ENCODE results near the gene HADH. TPM values are rescaled to one million over a fixed set of nuclear protein-coding genes. Genes with fewer than 3 reads are reported as not detected.
A peak's percentile ranks its signal among the peaks of the same experiment; 100 is the strongest.

HADH gene
- total and polyA plus RNA-seq, 7 experiments from 2014 or later = 16.5 to 45.1 (median 30.1) TPM

DNA sequence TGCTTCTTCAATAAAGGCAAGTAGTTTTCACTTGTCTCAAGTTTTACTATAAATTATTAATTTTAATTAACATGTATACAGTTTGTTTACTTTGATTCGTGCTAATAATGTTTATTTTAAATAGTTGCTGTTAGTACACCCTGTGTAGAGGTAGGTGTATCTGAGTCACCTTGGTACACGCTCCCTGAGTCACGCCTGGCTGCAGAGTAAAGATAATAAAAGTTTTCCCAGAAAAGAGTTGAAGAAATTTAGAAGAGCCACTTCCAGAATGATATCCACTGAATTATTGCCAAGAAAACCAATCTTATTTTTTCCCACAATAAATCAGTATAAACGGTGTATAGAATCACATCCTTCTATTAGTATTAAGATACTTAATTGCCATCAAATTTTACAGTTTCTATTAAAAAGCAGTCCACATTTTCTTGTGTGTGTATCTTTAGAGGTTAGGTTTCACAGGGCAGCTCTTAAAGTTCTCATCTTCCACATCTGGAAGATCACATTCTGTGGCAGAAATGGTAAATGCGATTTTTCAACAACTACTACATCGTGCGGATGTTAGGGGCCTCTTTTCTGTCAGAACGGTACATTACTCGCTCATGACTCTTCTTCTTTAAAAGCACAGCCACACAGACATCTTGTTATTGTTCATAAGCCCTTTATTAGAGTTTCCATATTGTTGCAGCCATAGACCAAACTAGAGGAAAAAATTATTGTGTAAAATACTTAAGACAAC is 55.4 kb downstream of the HADH start:
- CTCF ChIA-PET = interaction anchor here (0.9 to 2.1 kb wide), 3 partner anchors 14 to 526 kb away, joined by 3 to 6 read pairs (median 3); no protein-coding TSS in a partner anchor

GRCh38 chr4:108045687-108046024 is 56.0 kb downstream of the HADH start:
- POLR2A ChIA-PET = interaction anchor here (0.7 to 3.4 kb wide), 5 partner anchors 9 to 79 kb away, joined by 3 to 19 read pairs (median 7); no protein-coding TSS in a partner anchor
- Histone ChIP-seq H3K4me1 (ENCODE audit: control insufficient read depth in 2 of 2, insufficient read depth in 2 of 2, low read length in 2 of 2) (peaks cover 10 to 57% of the 10 kb centered on the region in 2 donors), H3K9me3 (ENCODE audit: control insufficient read depth in 2 of 3, low read length in 3 of 3) (no peaks in the 10 kb centered on the region), H3K36me3 (ENCODE audit: control insufficient read depth in 2 of 3, insufficient read depth in 3 of 3, low read length in 3 of 3) (peaks cover 0 to 36% (median 16%) of the 10 kb centered on the region in 3 experiments), H3K27me3 (ENCODE audit: control insufficient read depth in 2 of 2, insufficient read depth in 2 of 2, low read length in 2 of 2) (no peaks in the 10 kb centered on the region), H3K27ac (ENCODE audit: low read depth, low read length) (peak overlapping the region; percentile 71), H3K4me3 (ENCODE audit: low read length) (no peak overlapping the region)
- no peaks in the 10 kb centered on the region for H3K27me3 Mint-ChIP-seq
- H3K27ac Mint-ChIP-seq = peak overlapping the region; percentile 46 to 99 (median 89)
- peaks cover 3 to 47% (median 36%) of the 10 kb centered on the region in 5 donors for H3K36me3 Mint-ChIP-seq
- H3K4me3 Mint-ChIP-seq = peak overlapping the region in 6 of 10 donors; percentile 15 to 69 (median 53)
- H3K9me3 Mint-ChIP-seq = peaks cover 0 to 8% (median 0%) of the 10 kb centered on the region in 11 donors
- intact Hi-C loops (cut with micrococcal nuclease) = loop anchor here in 1 of 2 donors (1.0 kb wide), 3 partner anchors 9 to 556 kb away; no protein-coding TSS in a partner anchor
- peaks cover 31 to 80% (median 73%) of the 10 kb centered on the region in 7 donors for H3K4me1 Mint-ChIP-seq
- peak; percentile 54 for ATAC-seq
- CTCF ChIA-PET = interaction anchor here (0.6 to 1.3 kb wide), 3 partner anchors 14 to 136 kb away, joined by 3 to 4 read pairs (median 3); no protein-coding TSS in a partner anchor
- peak in 4 of 9 donors; percentile 47 to 67 (median 60) for DNase-seq

More for the DNA sequence above, 55.4 kb downstream of the HADH start:
- Histone ChIP-seq H3K9me3 (ENCODE audit: control insufficient read depth in 2 of 3, low read length in 3 of 3) (no peaks in the 10 kb centered on the region), H3K36me3 (ENCODE audit: control insufficient read depth in 2 of 3, insufficient read depth in 3 of 3, low read length in 3 of 3) (peaks cover 0 to 36% (median 16%) of the 10 kb centered on the region in 3 experiments), H3K4me1 (ENCODE audit: control insufficient read depth in 2 of 2, insufficient read depth in 2 of 2, low read length in 2 of 2) (peaks cover 5 to 52% of the 10 kb centered on the region in 2 donors), H3K4me3 (ENCODE audit: low read length) (no peak overlapping the region), H3K27ac (ENCODE audit: low read depth, low read length) (peak overlapping the region; percentile 71), H3K27me3 (ENCODE audit: control insufficient read depth in 2 of 2, insufficient read depth in 2 of 2, low read length in 2 of 2) (no peaks in the 10 kb centered on the region)
- Mint-ChIP-seq H3K9me3 (peaks cover 0 to 9% (median 0%) of the 10 kb centered on the region in 11 donors), H3K4me1 (peaks cover 27 to 75% (median 69%) of the 10 kb centered on the region in 7 donors), H3K27ac (peak overlapping the region; percentile 46 to 99 (median 89)), H3K27me3 (no peaks in the 10 kb centered on the region), H3K4me3 (peak overlapping the region in 6 of 10 donors; percentile 15 to 69 (median 53)), H3K36me3 (peaks cover 3 to 45% (median 34%) of the 10 kb centered on the region in 5 donors)
- intact Hi-C loops (cut with micrococcal nuclease) = loop anchor here in 1 of 2 donors (1.0 kb wide), 3 partner anchors 9 to 556 kb away; no protein-coding TSS in a partner anchor
- ATAC-seq = peak; percentile 2
- no peak for DNase-seq
- POLR2A ChIA-PET = interaction anchor here (1.3 to 3.4 kb wide), 6 partner anchors 9 to 124 kb away, joined by 4 to 19 read pairs (median 7); partner anchors contain the start of gene LEF1

DNA sequence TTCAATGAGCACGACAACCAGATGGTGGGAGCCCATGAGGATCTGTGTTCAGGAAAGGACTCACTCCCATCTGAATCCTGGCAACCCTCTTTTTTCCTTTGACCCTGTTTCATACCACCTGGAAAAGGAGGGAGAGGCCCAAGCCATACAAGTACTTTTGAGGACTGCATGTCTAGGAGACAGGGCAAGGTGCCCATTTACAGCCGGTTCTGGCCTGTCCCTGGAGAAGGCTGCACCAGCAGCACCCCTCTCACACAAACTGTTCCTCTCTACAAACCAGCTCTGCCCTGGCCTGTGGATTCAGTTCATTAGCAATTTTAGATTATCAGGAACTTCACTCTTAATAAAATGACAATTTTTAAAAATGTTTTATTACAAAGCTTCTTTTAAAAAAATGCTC is 57.5 kb downstream of the HADH start:
- H3K36me3 ChIP-seq (ENCODE audit: control insufficient read depth in 2 of 3, insufficient read depth in 3 of 3, low read length in 3 of 3) = peaks cover 0 to 45% (median 21%) of the 10 kb centered on the region in 3 experiments
- Mint-ChIP-seq H3K4me1 (peaks cover 39 to 94% (median 87%) of the 10 kb centered on the region in 7 donors), H3K4me3 (peak overlapping the region in 2 of 10 donors; percentile 33 to 60), H3K27me3 (no peaks in the 10 kb centered on the region), H3K27ac (peak overlapping the region in 8 of 9 donors; percentile 59 to 99 (median 90)), H3K36me3 (peaks cover 3 to 58% (median 41%) of the 10 kb centered on the region in 5 donors), H3K9me3 (peaks cover 0 to 12% (median 0%) of the 10 kb centered on the region in 11 donors)
- no peak overlapping the region for H3K4me3 ChIP-seq (ENCODE audit: low read length)
- peaks cover 15 to 73% of the 10 kb centered on the region in 2 donors for H3K4me1 ChIP-seq (ENCODE audit: control insufficient read depth in 2 of 2, insufficient read depth in 2 of 2, low read length in 2 of 2)
- no peaks in the 10 kb centered on the region for H3K9me3 ChIP-seq (ENCODE audit: control insufficient read depth in 2 of 3, low read length in 3 of 3)
- CTCF ChIA-PET = interaction anchor here (1.0 kb wide), 1 partner anchor 16 kb away, joined by 3 read pairs; no protein-coding TSS in a partner anchor
- ATAC-seq = no peak
- intact Hi-C loops (cut with micrococcal nuclease) = no loop called here
- DNase-seq = no peak
- H3K27ac ChIP-seq (ENCODE audit: low read depth, low read length) = peak overlapping the region; percentile 43
- H3K27me3 ChIP-seq (ENCODE audit: control insufficient read depth in 2 of 2, insufficient read depth in 2 of 2, low read length in 2 of 2) = no peaks in the 10 kb centered on the region
- POLR2A ChIA-PET = interaction anchor here (0.6 to 3.4 kb wide), 9 partner anchors 10 to 121 kb away, joined by 3 to 19 read pairs (median 4); partner anchors contain the start of gene LEF1

DNA sequence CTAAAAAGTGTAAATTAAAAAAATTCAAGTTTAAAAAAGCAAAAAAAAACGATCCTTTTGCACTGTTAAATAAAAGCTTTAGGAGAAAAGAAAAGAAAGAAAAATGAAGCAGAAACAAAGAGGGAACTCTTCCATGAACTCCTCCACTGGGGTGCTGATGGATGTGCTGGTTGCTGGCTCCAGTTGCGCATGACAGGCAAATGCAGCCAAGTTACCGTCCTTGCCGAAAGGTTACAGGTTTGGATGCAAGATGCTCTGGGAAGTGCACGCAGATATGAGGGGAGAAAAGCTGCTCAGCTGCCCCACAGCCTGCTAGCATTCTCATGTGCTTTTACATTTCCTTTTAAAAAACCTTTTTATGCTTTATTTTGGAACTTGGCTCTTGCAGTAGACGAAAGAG is 58.5 kb downstream of the HADH start:
- ChIA-PET CTCF (interaction anchor here (1.8 kb wide), 1 partner anchor 14 kb away, joined by 4 read pairs; no protein-coding TSS in a partner anchor), POLR2A (interaction anchor here (0.5 to 3.4 kb wide), 7 partner anchors 9 to 115 kb away, joined by 3 to 19 read pairs (median 4); no protein-coding TSS in a partner anchor)
- peaks cover 0 to 14% (median 0%) of the 10 kb centered on the region in 11 donors for H3K9me3 Mint-ChIP-seq
- Histone ChIP-seq H3K4me1 (ENCODE audit: control insufficient read depth in 2 of 2, insufficient read depth in 2 of 2, low read length in 2 of 2) (peaks cover 15 to 82% of the 10 kb centered on the region in 2 donors), H3K27me3 (ENCODE audit: control insufficient read depth in 2 of 2, insufficient read depth in 2 of 2, low read length in 2 of 2) (no peaks in the 10 kb centered on the region), H3K27ac (ENCODE audit: low read depth, low read length) (peak overlapping the region; percentile 44), H3K4me3 (ENCODE audit: low read length) (no peak overlapping the region), H3K36me3 (ENCODE audit: control insufficient read depth in 2 of 3, insufficient read depth in 3 of 3, low read length in 3 of 3) (peaks cover 0 to 54% (median 30%) of the 10 kb centered on the region in 3 experiments), H3K9me3 (ENCODE audit: control insufficient read depth in 2 of 3, low read length in 3 of 3) (no peaks in the 10 kb centered on the region)
- peak overlapping the region in 4 of 10 donors; percentile 33 to 88 (median 84) for H3K4me3 Mint-ChIP-seq
- H3K36me3 Mint-ChIP-seq = peaks cover 9 to 68% (median 48%) of the 10 kb centered on the region in 5 donors
- ATAC-seq = no peak
- peak overlapping the region; percentile 46 to 99 (median 96) for H3K27ac Mint-ChIP-seq
- H3K4me1 Mint-ChIP-seq = peaks cover 46 to 97% (median 90%) of the 10 kb centered on the region in 7 donors
- intact Hi-C loops (cut with micrococcal nuclease) = loop anchor here in 1 of 2 donors (2.0 kb wide), 1 partner anchor 17 kb away; no protein-coding TSS in a partner anchor
- no peaks in the 10 kb centered on the region for H3K27me3 Mint-ChIP-seq
- DNase-seq = no peak

DNA sequence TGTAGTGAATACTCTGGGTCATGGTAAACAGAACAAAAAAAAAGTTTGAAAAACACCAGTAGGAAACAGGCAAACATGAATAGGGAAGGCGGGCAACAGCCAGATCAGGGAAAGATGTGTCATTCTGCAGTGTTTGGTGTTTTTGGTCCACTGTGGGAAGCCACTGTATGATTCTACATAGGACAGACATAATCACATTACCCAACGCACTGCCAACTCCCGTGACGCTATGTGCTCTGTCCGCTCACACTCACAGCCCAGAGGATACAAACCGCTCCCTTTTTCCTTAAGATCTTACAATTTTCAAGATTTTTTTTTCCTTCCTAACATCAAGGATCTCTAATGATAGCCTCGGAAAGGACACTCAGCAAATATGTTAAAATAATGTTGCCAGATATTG is 59.3 kb downstream of the HADH start:
- Mint-ChIP-seq H3K27ac (peak overlapping the region; percentile 91 to 99 (median 97)), H3K4me3 (peak overlapping the region; percentile 78 to 93 (median 84)), H3K36me3 (peaks cover 14 to 74% (median 55%) of the 10 kb centered on the region in 5 donors), H3K4me1 (peaks cover 47 to 97% (median 90%) of the 10 kb centered on the region in 7 donors), H3K27me3 (no peaks in the 10 kb centered on the region), H3K9me3 (peaks cover 0 to 11% (median 0%) of the 10 kb centered on the region in 11 donors)
- ChIA-PET CTCF (interaction anchor here (1.8 kb wide), 1 partner anchor 14 kb away, joined by 4 read pairs; no protein-coding TSS in a partner anchor), POLR2A (interaction anchor here (1.5 to 1.8 kb wide), 3 partner anchors 8 to 20 kb away, joined by 4 to 6 read pairs (median 5); no protein-coding TSS in a partner anchor)
- Histone ChIP-seq H3K27me3 (ENCODE audit: control insufficient read depth in 2 of 2, insufficient read depth in 2 of 2, low read length in 2 of 2) (no peaks in the 10 kb centered on the region), H3K27ac (ENCODE audit: low read depth, low read length) (peak overlapping the region; percentile 66), H3K36me3 (ENCODE audit: control insufficient read depth in 2 of 3, insufficient read depth in 3 of 3, low read length in 3 of 3) (peaks cover 0 to 63% (median 34%) of the 10 kb centered on the region in 3 experiments), H3K9me3 (ENCODE audit: control insufficient read depth in 2 of 3, low read length in 3 of 3) (no peaks in the 10 kb centered on the region), H3K4me3 (ENCODE audit: low read length) (no peak overlapping the region), H3K4me1 (ENCODE audit: control insufficient read depth in 2 of 2, insufficient read depth in 2 of 2, low read length in 2 of 2) (peaks cover 15 to 82% of the 10 kb centered on the region in 2 donors)
- DNase-seq (peak in 1 of 9 donors; percentile 14), ATAC-seq (no peak)
- intact Hi-C loops (cut with micrococcal nuclease) = loop anchor here (1.0 to 2.0 kb wide), 4 partner anchors 18 to 124 kb away; no protein-coding TSS in a partner anchor
